Activated CD4-positive, alpha-beta T cell treated with anti-CD3 and anti-CD28 coated beads, Interleukin-2, amount 50 U/mL, for 24 hours (primary cell): ENCODE measurements around the gene JAG1.

Experiments used
- DNase-seq, 2 donors: peaks; one replicate each; pipeline ENCODE4 v3.0.0-alpha.2; 2020; ENCODE audit warnings: low read depth in 1 of 2, low spot score in 1 of 2

Gene JAG1

GRCh38 chr20:10673842-10674683 is at the start of gene JAG1:
Gene JAG1 (minus strand): TSS chr20:10673999. CDS start chr20:10673530, 469 bp downstream.
- DNase-seq: peak; percentile 24 to 36

- DNase-seq: no peak
Measured at GRCh38 chr20:10721976-10722375, 48.2 kb upstream of the JAG1 start.

DNA sequence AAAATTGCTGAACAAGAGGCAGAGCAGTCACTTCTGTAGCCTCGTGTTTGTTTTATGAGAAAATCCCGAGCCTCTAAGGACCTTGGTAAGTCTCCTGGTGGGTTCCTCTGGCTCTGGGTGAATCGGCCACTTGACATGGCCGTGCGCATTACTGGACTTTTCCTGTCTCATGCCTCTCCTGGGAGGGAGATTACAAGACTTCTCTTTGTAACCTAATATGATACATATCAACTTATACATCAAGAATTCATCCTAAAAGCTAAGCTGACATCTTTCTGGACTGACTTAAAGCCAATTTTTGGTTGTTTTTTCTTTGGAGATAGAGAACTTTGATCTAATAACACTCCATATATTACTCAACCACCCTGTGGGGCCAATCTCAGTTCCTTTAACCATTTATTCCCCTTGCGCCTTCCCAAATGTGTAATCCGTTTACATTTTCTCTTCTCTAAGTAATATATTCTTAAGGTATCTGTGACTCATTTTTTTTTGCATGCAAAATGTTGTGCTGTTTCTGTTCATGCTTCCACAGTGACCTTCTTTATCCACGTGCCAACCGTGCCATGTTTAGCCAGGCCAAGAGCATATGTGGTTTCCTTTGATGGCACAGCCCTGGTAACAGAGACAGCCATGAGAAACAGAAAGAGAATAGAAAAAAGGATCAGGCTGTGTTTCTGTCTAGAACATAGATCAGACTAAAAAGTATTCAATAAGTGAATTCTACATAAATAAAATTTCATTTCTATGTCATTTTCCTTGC is 47.5 kb upstream of the JAG1 start:
- DNase-seq: no peak

GRCh38 chr20:10720565-10720964 is 46.8 kb upstream of the JAG1 start:
- DNase-seq: no peak

- no peak for DNase-seq
Measured at GRCh38 chr20:10719740-10720385, 46.1 kb upstream of the JAG1 start.

DNA sequence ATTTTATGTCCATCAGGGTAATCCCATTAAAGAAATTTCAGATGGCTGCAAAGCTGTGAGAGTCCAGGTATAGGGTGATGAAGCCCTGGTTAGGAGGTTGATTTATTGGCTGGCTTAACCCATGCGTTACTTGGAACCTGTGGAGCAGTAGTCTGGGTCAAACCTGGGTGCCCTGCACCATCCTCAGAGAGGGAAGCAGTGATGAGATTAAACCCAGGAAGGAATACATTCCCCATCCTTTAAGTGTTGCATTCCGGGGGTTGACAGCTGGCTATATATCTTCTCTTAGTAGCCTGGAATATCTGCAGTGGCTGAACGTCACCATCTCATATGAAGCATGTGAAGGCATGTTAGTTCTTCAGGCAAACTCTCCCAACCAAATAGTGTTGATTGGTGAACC is 44.9 kb upstream of the JAG1 start:
- no peak for DNase-seq

- no peak for DNase-seq
Measured at GRCh38 chr20:10716855-10717254, 43.1 kb upstream of the JAG1 start.

DNA sequence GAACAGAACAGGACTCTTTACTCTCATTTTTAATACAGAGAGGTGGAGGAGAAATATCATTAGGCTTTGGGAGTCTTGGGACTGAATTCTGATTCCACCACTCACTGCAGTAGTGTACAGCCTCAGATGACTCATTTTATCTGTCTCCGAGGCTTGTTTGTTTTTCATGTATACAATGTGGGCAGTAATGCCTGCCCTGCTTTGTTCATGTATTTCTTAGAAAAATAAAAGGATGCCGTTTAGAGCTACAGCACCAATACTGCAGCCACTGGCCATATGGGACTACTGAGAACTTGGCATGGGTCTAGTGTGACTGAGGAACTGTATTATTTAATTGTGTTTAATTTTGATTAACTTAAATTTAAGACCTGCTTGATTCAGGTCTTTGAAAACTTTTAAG is 41.2 kb upstream of the JAG1 start:
- no peak for DNase-seq

GRCh38 chr20:10714236-10714975 is 40.6 kb upstream of the JAG1 start:
- DNase-seq: no peak

DNA sequence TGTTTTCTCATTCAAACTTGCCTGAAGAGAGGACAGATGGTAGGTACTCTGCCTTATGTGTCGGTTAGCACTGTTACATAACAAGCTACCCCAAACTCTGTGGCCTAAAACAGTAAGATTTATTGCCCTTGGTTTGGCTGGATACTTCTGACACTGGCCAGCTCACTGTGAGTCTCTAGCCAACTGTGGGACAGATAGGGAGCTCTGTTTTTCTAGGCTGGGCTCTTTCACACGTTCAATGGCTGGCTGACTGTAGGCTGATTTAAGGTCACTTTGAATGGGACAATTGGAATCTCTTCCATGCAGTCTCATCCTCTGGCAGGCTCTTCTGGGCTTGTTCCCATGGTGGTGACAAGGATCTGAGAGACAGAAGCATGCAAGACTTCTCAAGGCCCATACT is 39.4 kb upstream of the JAG1 start:
- DNase-seq: no peak

- DNase-seq: no peak
Measured at GRCh38 chr20:10711903-10712451, 38.2 kb upstream of the JAG1 start.

DNA sequence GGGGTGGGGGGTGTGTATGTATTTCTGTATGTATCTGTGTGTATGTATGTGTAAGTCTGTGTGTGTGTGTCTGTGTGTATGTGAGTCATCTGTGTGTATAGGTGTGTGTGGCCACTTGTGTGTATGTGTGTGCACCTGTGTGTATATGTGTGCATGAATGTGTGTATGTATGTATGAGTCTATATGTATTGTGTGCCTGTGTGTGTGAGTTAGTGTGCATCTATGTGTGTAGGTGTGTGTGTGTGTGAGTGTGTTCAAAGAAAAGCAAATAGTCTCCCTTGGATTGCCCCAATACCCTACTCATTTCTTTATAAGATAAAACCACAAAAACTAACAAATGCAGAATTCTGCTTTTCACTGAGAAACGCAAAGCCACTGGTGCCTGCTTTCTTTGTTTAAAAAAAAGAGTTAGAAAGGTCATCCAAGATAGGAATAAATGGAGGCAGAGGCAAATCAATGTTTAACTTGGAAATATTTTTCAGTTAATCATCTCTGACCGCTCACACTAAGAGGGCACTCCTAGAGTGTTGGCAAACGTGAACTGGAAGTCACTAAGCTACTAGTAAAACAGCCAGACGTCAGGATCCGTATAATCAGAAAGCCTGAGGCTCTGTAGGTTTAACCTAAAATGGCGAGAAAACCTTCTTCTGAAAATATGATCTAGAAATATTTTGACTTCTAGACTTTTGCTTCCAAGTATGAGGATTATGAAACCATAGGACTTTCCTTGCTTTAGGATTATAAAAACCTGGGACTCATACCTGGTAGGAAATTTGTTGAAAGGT is 37.4 kb upstream of the JAG1 start:
- DNase-seq: no peak

GRCh38 chr20:10709916-10710315 is 36.1 kb upstream of the JAG1 start:
- no peak for DNase-seq

DNA sequence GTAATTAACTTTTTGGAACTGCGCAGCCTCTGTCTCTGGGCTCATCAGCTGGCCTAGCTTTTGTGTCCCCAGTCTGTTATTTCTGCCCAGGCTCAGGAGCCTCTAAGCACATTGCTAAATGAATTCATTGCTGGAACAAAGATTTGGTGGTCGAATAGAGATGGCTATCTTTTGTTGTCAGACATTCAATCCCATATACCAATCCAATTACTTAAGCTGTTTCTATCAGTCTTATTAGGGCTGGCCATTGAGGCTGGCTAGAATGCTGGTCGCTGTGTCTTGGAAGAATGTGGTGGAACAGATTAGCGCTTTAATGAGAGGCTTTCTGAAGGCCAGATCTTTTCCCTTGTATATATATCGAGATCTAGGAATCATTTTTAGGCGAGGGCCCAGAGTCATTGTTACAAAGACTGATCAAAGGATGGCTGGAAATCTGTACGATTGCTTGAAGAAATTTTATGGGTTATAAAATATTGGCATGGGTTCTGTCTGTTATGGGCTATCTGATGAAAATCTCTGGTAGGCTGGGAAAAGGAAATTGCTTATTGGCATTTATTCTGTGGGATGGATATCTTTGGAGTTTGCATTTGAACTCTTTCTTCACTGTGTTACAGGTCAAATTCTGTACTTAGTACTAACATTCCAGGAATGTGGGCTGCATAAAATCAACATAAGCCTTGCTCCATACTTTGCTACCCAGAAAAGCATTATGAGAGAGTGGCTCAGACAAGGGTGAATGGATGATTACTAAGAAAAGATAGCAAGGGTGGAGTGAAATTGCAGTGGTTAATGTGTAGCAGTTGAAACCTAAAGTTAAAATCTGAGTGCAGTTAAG is 34.8 kb upstream of the JAG1 start:
- DNase-seq: no peak

GRCh38 chr20:10707791-10708190 is 34.0 kb upstream of the JAG1 start:
- no peak for DNase-seq

GRCh38 chr20:10707068-10707467 is 33.3 kb upstream of the JAG1 start:
- DNase-seq: no peak

DNA sequence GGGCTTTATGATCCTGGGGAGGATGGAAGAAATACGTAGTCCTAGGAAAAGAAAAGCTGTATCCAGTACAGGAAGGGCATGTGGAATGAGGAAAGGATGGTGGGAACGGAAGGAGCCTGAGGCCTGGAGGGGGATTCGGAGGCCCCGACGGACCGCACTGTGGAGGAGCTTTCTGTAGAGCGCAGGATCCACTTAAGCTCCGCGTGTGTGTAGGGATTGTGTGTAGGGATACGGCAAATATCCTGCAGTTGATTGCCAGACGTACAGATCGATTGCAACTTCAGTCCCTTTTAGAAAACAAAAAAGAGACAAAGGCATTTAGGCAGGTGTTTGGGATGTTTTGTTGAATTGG is 32.6 kb upstream of the JAG1 start:
- no peak for DNase-seq

DNA sequence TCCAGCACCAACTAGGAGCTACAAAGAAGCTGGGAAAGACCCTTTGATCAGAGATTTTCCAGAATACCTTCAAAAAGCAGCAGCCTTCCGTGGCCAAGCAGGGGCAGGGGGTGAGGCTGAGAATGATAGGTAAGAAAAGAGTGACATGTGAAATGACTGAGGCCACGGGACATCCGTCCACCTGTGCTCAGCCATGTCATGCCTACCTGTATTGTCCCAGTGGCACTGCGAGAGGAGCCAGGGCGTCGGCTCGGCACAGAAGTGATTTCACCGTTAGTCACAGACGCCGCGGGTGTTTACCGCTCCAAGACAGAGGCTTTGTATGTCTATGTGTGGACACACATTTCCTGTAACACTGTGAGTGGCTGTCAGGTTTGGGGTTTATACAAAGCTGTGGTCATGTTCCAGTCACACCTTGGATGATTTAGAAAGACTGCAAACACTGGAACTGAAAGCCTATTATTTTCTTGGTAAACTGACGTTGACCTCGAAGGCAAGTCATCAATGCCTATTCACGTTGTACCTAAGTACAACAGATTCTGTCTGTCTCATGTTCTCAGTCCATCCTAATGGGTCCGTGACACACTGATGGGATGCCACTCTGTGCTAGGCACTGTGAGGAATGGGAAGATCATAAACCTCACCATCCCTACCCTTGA is 32.1 kb upstream of the JAG1 start:
- DNase-seq: no peak

GRCh38 chr20:10701607-10702006 is 27.8 kb upstream of the JAG1 start:
- DNase-seq: no peak
